H1 (cell line): Measurements from ENCODE around the gene PTPRO.

ENCODE experiments used
- ASH2L ChIP-seq: fragments of 200-600, 300-600 bp; sonication (generic); IDR thresholded peaks from one replicate; pipeline ENCODE4 v1.7.1; 2017; ENCODE audit warnings: low read length
- POLR2A ChIP-seq, 2 experiments: IDR thresholded peaks; 1 replicate in 1 of 2; 2 replicates in 1 of 2; pipeline ENCODE4 v1.6.1; 2011; ENCODE audit warnings: low read depth in 2 of 2, low read length in 2 of 2, mild to moderate bottlenecking in 2 of 2; ENCODE audit errors: control extremely low read depth in 1 of 2
- SP1 ChIP-seq: IDR thresholded peaks from 2 replicates; pipeline ENCODE4 v1.6.1; 2011; ENCODE audit warnings: low read depth, low read length
- TF ChIP-seq, protein P1 (sequence below), 3 experiments: IDR thresholded peaks; 1 replicate in 2 of 3; 2 replicates in 1 of 3; pipeline versions ENCODE4 v1.5.1 to v1.6.1; 2011; ENCODE audit warnings: low read length in 3 of 3, mild to moderate bottlenecking in 3 of 3, inconsistent platforms in 2 of 3, low read depth in 1 of 3, moderate library complexity in 1 of 3; ENCODE audit not compliant: insufficient read depth in 1 of 3; ENCODE audit errors: control extremely low read depth in 1 of 3
- TF ChIP-seq, protein P2 (sequence below): fragments of 300-600 bp; sonication (generic); IDR thresholded peaks from 2 replicates; pipeline ENCODE4 v1.7.1; 2012; ENCODE audit warnings: low read length, moderate library complexity, mild to moderate bottlenecking, inconsistent platforms; ENCODE audit not compliant: insufficient replicate concordance

DNA sequence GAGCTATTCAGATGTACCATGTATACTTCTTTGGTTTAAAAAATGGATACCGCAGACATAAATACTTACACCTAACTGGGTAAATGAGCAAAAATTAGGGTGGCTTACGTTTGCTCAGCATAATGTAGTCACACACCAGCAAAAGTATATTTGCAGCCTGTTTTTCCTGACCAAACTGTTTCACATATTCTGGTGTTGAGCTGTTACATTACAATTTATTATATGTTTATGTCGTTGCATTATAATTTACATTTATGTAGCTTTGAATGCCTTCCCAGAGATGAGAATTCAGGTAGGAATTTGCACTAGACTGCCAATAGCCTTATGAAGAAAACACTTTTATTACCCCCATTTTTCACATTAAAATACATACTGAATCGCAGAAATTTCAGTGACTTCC is 183.3 kb downstream of the PTPRO start:
- TF ChIP-seq, protein P1, sequence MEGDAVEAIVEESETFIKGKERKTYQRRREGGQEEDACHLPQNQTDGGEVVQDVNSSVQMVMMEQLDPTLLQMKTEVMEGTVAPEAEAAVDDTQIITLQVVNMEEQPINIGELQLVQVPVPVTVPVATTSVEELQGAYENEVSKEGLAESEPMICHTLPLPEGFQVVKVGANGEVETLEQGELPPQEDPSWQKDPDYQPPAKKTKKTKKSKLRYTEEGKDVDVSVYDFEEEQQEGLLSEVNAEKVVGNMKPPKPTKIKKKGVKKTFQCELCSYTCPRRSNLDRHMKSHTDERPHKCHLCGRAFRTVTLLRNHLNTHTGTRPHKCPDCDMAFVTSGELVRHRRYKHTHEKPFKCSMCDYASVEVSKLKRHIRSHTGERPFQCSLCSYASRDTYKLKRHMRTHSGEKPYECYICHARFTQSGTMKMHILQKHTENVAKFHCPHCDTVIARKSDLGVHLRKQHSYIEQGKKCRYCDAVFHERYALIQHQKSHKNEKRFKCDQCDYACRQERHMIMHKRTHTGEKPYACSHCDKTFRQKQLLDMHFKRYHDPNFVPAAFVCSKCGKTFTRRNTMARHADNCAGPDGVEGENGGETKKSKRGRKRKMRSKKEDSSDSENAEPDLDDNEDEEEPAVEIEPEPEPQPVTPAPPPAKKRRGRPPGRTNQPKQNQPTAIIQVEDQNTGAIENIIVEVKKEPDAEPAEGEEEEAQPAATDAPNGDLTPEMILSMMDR (IDR thresholded peaks at IDR 0.05; ENCODE audit: control extremely low read depth in 1 of 3, insufficient read depth in 1 of 3, low read depth in 1 of 3, low read length in 3 of 3), result no peak
- TF ChIP-seq ASH2L, result no peak
- no peak for TF ChIP-seq SP1
- TF ChIP-seq POLR2A (IDR thresholded peaks at IDR 0.05; ENCODE audit: control extremely low read depth in 1 of 2, low read depth in 2 of 2, low read length in 2 of 2), result no peak
- TF ChIP-seq, protein P2, sequence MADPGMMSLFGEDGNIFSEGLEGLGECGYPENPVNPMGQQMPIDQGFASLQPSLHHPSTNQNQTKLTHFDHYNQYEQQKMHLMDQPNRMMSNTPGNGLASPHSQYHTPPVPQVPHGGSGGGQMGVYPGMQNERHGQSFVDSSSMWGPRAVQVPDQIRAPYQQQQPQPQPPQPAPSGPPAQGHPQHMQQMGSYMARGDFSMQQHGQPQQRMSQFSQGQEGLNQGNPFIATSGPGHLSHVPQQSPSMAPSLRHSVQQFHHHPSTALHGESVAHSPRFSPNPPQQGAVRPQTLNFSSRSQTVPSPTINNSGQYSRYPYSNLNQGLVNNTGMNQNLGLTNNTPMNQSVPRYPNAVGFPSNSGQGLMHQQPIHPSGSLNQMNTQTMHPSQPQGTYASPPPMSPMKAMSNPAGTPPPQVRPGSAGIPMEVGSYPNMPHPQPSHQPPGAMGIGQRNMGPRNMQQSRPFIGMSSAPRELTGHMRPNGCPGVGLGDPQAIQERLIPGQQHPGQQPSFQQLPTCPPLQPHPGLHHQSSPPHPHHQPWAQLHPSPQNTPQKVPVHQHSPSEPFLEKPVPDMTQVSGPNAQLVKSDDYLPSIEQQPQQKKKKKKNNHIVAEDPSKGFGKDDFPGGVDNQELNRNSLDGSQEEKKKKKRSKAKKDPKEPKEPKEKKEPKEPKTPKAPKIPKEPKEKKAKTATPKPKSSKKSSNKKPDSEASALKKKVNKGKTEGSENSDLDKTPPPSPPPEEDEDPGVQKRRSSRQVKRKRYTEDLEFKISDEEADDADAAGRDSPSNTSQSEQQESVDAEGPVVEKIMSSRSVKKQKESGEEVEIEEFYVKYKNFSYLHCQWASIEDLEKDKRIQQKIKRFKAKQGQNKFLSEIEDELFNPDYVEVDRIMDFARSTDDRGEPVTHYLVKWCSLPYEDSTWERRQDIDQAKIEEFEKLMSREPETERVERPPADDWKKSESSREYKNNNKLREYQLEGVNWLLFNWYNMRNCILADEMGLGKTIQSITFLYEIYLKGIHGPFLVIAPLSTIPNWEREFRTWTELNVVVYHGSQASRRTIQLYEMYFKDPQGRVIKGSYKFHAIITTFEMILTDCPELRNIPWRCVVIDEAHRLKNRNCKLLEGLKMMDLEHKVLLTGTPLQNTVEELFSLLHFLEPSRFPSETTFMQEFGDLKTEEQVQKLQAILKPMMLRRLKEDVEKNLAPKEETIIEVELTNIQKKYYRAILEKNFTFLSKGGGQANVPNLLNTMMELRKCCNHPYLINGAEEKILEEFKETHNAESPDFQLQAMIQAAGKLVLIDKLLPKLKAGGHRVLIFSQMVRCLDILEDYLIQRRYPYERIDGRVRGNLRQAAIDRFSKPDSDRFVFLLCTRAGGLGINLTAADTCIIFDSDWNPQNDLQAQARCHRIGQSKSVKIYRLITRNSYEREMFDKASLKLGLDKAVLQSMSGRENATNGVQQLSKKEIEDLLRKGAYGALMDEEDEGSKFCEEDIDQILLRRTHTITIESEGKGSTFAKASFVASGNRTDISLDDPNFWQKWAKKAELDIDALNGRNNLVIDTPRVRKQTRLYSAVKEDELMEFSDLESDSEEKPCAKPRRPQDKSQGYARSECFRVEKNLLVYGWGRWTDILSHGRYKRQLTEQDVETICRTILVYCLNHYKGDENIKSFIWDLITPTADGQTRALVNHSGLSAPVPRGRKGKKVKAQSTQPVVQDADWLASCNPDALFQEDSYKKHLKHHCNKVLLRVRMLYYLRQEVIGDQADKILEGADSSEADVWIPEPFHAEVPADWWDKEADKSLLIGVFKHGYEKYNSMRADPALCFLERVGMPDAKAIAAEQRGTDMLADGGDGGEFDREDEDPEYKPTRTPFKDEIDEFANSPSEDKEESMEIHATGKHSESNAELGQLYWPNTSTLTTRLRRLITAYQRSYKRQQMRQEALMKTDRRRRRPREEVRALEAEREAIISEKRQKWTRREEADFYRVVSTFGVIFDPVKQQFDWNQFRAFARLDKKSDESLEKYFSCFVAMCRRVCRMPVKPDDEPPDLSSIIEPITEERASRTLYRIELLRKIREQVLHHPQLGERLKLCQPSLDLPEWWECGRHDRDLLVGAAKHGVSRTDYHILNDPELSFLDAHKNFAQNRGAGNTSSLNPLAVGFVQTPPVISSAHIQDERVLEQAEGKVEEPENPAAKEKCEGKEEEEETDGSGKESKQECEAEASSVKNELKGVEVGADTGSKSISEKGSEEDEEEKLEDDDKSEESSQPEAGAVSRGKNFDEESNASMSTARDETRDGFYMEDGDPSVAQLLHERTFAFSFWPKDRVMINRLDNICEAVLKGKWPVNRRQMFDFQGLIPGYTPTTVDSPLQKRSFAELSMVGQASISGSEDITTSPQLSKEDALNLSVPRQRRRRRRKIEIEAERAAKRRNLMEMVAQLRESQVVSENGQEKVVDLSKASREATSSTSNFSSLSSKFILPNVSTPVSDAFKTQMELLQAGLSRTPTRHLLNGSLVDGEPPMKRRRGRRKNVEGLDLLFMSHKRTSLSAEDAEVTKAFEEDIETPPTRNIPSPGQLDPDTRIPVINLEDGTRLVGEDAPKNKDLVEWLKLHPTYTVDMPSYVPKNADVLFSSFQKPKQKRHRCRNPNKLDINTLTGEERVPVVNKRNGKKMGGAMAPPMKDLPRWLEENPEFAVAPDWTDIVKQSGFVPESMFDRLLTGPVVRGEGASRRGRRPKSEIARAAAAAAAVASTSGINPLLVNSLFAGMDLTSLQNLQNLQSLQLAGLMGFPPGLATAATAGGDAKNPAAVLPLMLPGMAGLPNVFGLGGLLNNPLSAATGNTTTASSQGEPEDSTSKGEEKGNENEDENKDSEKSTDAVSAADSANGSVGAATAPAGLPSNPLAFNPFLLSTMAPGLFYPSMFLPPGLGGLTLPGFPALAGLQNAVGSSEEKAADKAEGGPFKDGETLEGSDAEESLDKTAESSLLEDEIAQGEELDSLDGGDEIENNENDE, result no peak
